NOMO-1 (cell line): Measurements from ENCODE around the gene MUC4.

ENCODE experiments used
- DNase-seq, 2 experiments: peaks; one replicate each; lab custom pipeline; 2025; ENCODE audit not compliant: unreplicated experiment in 2 of 2; lab: John Stamatoyannopoulos, UW

The MUC4 gene

DNA sequence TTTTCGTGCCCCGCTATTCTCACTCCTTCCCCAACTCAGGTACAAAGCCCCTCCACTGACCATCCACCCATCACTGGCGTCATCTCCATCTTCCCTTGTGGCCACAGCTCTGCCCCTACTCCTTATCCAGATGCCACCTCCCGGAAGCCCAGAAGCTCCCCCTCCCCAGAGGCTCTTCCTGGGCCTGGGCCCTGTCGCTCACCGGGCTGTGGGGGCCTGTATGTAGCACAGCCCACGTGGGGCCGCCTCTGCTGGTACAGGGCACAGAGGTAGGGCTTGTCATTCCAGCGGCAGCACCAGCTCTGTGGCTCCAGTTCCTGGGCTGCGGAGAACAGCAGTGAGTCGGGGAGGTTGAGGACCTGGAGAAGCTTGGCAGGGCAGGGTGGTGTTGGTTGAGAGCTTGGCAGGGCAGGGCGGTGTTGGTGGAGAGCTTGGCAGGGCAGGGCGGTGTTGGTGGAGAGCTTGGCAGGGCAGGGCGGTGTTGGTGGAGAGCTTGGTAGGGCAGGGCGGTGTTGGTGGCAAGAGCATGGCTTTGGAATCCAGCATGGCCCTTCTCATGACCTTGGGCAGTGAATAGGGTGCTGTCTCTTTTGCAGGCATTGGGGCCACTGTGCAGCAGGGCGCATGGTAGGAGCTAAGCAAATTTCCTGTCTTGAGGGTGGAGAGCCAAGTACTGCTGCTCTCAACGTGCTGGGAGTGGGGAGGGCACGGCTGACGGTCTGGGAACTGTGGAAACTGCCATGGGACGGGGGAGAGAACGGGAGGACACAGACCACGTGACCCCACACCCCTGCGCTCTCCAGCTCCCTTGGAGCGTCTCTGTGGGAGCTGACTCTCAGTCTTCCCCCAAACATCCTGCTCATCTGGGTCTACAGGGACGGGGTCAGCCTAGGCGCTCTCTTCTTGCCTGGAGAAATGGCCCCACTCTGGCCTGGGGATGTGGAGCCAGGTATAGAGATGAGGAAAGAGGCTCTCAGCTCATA lies 47.6 kb downstream of the MUC4 start:
- no peak for DNase-seq

DNA sequence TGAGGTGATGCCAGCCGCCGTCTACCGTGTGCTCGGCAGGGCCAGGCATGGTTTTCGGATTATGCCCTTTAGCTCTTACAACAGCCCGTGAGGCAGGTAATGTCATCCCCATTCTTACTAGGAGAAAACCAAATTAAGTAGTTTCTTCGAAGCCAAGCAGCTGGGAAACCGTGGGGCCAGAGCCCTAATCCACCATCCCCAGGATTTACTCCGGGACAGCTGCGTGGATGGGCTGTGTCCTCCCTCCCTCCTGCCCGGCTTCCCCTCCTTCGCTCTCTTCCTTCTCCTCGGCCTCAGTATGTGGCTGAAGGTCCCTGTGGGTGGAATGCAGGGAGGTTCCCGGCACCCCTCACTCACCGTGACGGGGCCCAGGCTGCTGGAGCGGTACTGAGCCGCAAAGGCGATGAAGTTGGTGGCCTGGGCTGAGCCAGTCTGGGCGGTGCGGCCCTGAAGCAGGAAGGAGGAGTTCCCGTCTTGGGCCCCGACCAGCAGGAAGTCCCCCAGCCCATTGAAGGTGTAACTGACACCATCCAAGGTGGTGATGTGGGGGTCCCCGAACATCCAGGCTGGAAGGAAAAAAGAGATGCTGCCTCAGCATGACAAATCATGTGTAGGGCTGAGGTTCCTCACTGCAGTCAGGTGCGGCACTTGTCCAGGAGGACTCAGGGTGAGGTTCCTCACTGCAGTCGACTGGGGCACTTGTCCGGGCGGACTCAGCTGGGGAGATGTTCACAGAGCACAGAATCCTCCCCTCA lies 48.5 kb downstream of the MUC4 start:
- no peak for DNase-seq

DNA sequence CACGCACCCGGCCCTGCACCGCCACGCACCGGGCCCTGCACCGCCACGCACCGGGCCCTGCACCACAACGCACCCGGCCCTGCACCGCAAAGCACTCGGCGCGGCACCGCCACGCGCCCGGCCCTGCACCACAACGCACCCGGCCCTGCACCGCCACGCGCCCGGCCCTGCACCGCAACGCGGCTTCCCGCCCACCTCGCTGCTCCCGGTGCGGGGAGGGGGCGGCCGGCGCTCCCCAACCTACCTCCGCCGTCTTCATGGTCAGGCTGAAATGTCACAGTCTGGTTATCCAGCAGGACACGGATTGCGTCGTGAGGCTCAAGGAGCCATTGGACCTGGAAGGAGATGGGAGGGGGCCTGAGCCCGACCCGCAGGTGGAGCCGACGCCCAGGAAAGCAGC lies 49.1 kb downstream of the MUC4 start:
- DNase-seq, result no peak

DNA sequence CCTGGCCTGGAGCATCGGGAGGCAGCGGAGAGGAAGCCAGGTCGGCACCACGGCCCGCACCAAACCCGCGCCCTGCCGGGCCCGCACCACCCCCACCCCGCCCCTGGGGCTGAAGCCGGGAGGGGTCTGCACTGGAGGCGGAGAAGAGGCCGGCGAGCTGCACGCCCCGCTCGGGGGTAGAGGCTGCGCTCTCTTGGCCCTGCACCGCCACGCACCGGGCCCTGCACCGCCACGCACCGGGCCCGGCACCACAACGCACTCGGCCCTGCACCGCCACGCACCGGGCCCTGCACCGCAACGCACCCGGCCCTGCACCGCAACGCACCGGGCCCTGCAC lies 49.5 kb downstream of the MUC4 start:
- DNase-seq, result no peak

GRCh38 chr3:195761567-195762248 lies 50.0 kb downstream of the MUC4 start:
- no peak for DNase-seq

GRCh38 chr3:195761123-195761566 lies 50.6 kb downstream of the MUC4 start:
- DNase-seq, result no peak

DNA sequence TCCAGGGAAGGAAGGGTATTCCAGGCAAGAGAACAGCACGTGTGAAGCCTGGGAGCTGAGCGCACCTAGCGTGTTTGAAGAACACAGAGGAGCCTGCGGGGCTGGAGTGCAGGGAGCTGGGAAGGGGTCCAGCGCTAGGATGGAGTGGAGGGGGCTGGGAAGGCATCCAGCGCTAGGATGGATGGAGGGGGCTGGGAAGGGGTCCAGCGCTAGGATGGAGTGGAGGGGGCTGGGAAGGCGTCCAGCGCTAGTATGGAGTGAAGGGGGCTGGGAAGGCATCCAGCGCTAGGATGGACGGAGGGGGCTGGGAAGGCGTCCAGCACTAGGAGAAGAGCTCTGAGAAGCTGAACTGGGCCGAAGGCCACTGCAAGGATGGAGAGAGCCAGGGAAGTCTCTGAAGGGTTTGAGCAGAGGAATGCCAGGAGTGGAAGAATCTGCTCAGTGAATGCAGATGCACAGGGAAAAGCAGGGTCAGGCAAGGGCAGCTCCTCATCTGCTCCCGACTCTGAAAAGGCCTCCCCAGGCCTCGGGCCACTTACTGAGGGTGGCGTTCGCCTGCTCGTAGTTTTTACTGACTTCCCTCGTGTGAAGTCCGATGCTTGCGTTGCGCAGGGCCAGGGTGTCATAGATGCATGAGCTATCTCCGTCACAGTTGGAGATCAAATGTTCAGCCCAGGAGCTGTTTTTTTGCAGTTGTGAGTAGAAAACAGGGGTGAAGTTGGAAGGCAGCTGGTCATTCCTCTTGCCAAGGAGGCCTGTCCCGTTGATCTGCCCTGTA lies 51.2 kb downstream of the MUC4 start:
- no peak for DNase-seq

- no peak for DNase-seq
Measured at GRCh38 chr3:195758721-195759353, 52.9 kb downstream of the MUC4 start.

DNA sequence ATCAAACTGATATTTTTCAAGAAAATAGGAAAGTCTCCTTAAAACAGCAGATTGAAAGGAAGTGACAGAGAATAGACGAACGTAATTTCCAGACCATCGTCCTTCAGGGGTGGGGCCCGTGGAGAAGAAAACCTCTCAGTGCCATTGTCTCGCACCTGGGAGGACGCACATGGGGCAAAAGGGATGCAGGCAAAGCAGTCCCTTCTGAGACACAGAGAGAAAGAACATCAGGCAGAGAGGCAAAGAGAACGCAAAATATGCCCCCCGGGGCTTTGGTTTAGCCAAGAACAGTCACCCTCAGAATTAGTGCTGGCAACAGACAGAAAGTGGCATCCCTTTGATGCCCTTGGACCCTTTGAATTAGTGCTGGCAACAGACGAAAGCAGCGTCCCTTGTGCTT lies 53.9 kb downstream of the MUC4 start:
- DNase-seq, result no peak

GRCh38 chr3:195757438-195757770 lies 54.3 kb downstream of the MUC4 start:
- no peak for DNase-seq

GRCh38 chr3:195755791-195756676 lies 55.7 kb downstream of the MUC4 start:
- no peak for DNase-seq

GRCh38 chr3:195755391-195755790 lies 56.3 kb downstream of the MUC4 start:
- no peak for DNase-seq

- no peak for DNase-seq
Measured at GRCh38 chr3:195754906-195755305, 56.8 kb downstream of the MUC4 start.

DNA sequence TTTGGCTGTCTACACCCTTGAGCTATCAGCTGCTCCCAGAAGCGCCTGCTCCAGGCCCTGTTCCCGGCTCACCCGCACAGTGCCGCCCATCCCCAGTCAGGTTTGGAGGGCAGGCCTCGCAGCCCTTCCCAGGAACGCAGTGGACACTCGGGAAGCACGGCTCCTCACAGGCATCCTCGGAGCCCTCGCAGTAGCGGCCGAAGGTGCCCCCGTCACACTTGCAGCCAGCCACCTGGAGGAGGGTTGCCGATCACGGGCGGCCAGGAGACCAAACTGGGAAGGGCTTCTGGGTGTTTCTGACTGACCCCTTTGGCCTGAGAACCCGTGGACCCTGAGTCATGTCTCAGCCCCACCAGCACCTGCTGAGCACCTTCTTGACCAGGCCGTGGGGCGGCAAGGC lies 57.6 kb downstream of the MUC4 start:
- no peak for DNase-seq

- DNase-seq, result no peak
Measured at GRCh38 chr3:195753581-195753980, 58.1 kb downstream of the MUC4 start.

- DNase-seq, result no peak
Measured at GRCh38 chr3:195752546-195753331, 59.0 kb downstream of the MUC4 start.

DNA sequence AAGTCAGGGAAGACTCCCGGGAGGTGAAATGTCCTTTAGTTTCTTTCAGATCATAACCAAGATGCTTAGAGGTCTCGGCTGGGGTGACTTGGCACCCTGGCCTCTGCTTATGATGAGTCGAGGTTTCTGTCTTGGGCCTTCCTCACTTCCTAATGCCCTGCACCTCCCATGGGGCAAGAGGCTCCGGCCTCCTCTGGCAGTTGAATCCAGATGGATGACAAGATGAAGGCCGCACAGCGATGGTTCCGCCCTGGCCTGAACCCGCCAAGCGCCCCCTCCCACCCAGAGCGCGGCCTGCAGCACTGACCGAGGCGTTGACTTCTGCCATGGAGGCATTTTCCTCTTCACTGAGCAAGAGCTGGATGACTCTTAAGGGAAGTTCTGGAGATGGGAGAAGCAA lies 59.7 kb downstream of the MUC4 start:
- no peak for DNase-seq

- DNase-seq, result no peak
Measured at GRCh38 chr3:195751560-195751959, 60.2 kb downstream of the MUC4 start.
